ENCODE results near the gene SLC40A1. TPM values are rescaled to one million over a fixed set of nuclear protein-coding genes. Genes with fewer than 3 reads are reported as not detected.

Gene SLC40A1
- total and polyA plus RNA-seq, 2 donors (not counting 1 experiment from before 2014, with no cell fraction given) = 17.2 to 97.4 TPM

- no peak for DNase-seq (ENCODE audit: low read depth in 2 of 2)
- Histone ChIP-seq H3K79me2 (ENCODE audit: control insufficient read depth, insufficient read depth, low read length) (no peaks in the 10 kb centered on the region), H3K36me3 (ENCODE audit: control insufficient read depth, insufficient read depth, low read length) (no peaks in the 10 kb centered on the region), H3K4me1 (ENCODE audit: control insufficient read depth, extremely low read depth, insufficient read depth, low read length) (no peaks in the 10 kb centered on the region), H3K9me3 (ENCODE audit: control insufficient read depth, insufficient read depth, low read depth, low read length) (no peaks in the 10 kb centered on the region), H3K27ac (ENCODE audit: insufficient read depth, low read length) (no peak overlapping the region), H3K9ac (ENCODE audit: insufficient read depth, low read length) (no peak overlapping the region), H3K4me2 (ENCODE audit: extremely low read depth, insufficient read depth, low read length) (no peak overlapping the region), H3K4me3 (replicated peaks in 1 of 4; ENCODE audit: control extremely low read depth in 1 of 4, insufficient read depth in 1 of 4, low read depth in 3 of 4, low read length in 4 of 4) (no peak overlapping the region), H2AFZ (ENCODE audit: low read length) (no peak overlapping the region), H4K20me1 (ENCODE audit: control insufficient read depth, extremely low read depth, insufficient read depth, low read length) (no peaks in the 10 kb centered on the region), H3K27me3 (ENCODE audit: control insufficient read depth, insufficient read depth, low read length) (no peaks in the 10 kb centered on the region)
- TF ChIP-seq EZH2 (IDR thresholded peaks at IDR 0.05; ENCODE audit: low read length, missing control alignments) = no peak
- TF ChIP-seq, protein P1, sequence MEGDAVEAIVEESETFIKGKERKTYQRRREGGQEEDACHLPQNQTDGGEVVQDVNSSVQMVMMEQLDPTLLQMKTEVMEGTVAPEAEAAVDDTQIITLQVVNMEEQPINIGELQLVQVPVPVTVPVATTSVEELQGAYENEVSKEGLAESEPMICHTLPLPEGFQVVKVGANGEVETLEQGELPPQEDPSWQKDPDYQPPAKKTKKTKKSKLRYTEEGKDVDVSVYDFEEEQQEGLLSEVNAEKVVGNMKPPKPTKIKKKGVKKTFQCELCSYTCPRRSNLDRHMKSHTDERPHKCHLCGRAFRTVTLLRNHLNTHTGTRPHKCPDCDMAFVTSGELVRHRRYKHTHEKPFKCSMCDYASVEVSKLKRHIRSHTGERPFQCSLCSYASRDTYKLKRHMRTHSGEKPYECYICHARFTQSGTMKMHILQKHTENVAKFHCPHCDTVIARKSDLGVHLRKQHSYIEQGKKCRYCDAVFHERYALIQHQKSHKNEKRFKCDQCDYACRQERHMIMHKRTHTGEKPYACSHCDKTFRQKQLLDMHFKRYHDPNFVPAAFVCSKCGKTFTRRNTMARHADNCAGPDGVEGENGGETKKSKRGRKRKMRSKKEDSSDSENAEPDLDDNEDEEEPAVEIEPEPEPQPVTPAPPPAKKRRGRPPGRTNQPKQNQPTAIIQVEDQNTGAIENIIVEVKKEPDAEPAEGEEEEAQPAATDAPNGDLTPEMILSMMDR (conservative IDR thresholded peaks at IDR 0.05 in 1 of 2, IDR thresholded peaks at IDR 0.05 in 1 of 2; ENCODE audit: low read depth in 1 of 2, low read length in 2 of 2) = no peak
Observed at GRCh38 chr2:189623049-189623448, 42.5 kb upstream of the SLC40A1 start.

GRCh38 chr2:189621781-189622180 lies 41.2 kb upstream of the SLC40A1 start:
- no peak overlapping the region for H3K4me2 ChIP-seq (ENCODE audit: extremely low read depth, insufficient read depth, low read length)
- H3K9ac ChIP-seq (ENCODE audit: insufficient read depth, low read length) = no peak overlapping the region
- no peak overlapping the region for H3K27ac ChIP-seq (ENCODE audit: insufficient read depth, low read length)
- H4K20me1 ChIP-seq (ENCODE audit: control insufficient read depth, extremely low read depth, insufficient read depth, low read length) = no peaks in the 10 kb centered on the region
- H3K79me2 ChIP-seq (ENCODE audit: control insufficient read depth, insufficient read depth, low read length) = no peaks in the 10 kb centered on the region
- H3K4me3 ChIP-seq (replicated peaks in 1 of 4; ENCODE audit: control extremely low read depth in 1 of 4, insufficient read depth in 1 of 4, low read depth in 3 of 4, low read length in 4 of 4) = no peak overlapping the region
- TF ChIP-seq, protein P1 (conservative IDR thresholded peaks at IDR 0.05 in 1 of 2, IDR thresholded peaks at IDR 0.05 in 1 of 2; ENCODE audit: low read depth in 1 of 2, low read length in 2 of 2) = no peak
- no peak for TF ChIP-seq EZH2 (IDR thresholded peaks at IDR 0.05; ENCODE audit: low read length, missing control alignments)
- H3K27me3 ChIP-seq (ENCODE audit: control insufficient read depth, insufficient read depth, low read length) = no peaks in the 10 kb centered on the region
- no peak overlapping the region for H2AFZ ChIP-seq (ENCODE audit: low read length)
- DNase-seq (ENCODE audit: low read depth in 2 of 2) = no peak
- no peaks in the 10 kb centered on the region for H3K36me3 ChIP-seq (ENCODE audit: control insufficient read depth, insufficient read depth, low read length)
- H3K9me3 ChIP-seq (ENCODE audit: control insufficient read depth, insufficient read depth, low read depth, low read length) = no peaks in the 10 kb centered on the region
- H3K4me1 ChIP-seq (ENCODE audit: control insufficient read depth, extremely low read depth, insufficient read depth, low read length) = no peaks in the 10 kb centered on the region

DNA sequence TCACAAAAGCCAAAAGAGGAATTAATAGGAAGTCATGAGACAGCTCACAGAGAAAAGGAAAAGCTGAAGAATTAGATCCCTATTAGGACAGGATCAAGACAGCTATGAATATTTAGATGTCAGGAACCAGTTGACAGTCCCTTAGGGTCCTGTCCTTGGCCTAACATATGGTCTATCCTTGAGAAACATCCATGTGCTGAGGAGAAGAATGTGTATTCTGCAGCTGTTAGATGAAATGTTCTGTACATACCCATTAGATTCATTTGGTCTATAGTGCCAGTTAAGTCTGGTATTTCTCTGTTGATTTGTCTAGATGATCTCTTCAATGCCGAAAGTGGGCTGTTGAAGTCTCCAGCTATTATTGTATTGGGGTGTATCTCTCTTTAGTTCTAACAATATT lies 37.6 kb upstream of the SLC40A1 start:
- no peaks in the 10 kb centered on the region for H3K79me2 ChIP-seq (ENCODE audit: control insufficient read depth, insufficient read depth, low read length)
- TF ChIP-seq, protein P1 (conservative IDR thresholded peaks at IDR 0.05 in 1 of 2, IDR thresholded peaks at IDR 0.05 in 1 of 2; ENCODE audit: low read depth in 1 of 2, low read length in 2 of 2) = no peak
- H2AFZ ChIP-seq (ENCODE audit: low read length) = no peak overlapping the region

More for the DNA sequence above, 37.6 kb upstream of the SLC40A1 start:
- Histone ChIP-seq H3K4me3 (replicated peaks in 1 of 4; ENCODE audit: control extremely low read depth in 1 of 4, insufficient read depth in 1 of 4, low read depth in 3 of 4, low read length in 4 of 4) (no peak overlapping the region), H3K4me2 (ENCODE audit: extremely low read depth, insufficient read depth, low read length) (no peak overlapping the region), H4K20me1 (ENCODE audit: control insufficient read depth, extremely low read depth, insufficient read depth, low read length) (no peaks in the 10 kb centered on the region), H3K9ac (ENCODE audit: insufficient read depth, low read length) (no peak overlapping the region), H3K9me3 (ENCODE audit: control insufficient read depth, insufficient read depth, low read depth, low read length) (no peaks in the 10 kb centered on the region), H3K27ac (ENCODE audit: insufficient read depth, low read length) (no peak overlapping the region), H3K4me1 (ENCODE audit: control insufficient read depth, extremely low read depth, insufficient read depth, low read length) (peaks cover 2% of the 10 kb centered on the region), H3K36me3 (ENCODE audit: control insufficient read depth, insufficient read depth, low read length) (no peaks in the 10 kb centered on the region), H3K27me3 (ENCODE audit: control insufficient read depth, insufficient read depth, low read length) (no peaks in the 10 kb centered on the region)
- DNase-seq (ENCODE audit: low read depth in 2 of 2) = no peak
